AG04450 (cell line): ENCODE data around the gene RNF40. TPM values are rescaled to one million over a fixed set of nuclear protein-coding genes. Genes with fewer than 3 reads are reported as not detected.

Experiments used
- CTCF ChIA-PET: fragments of 300-600, 350-600 bp; formaldehyde crosslinking; extraction: SDS; loops from one replicate; lab custom pipeline; 2022; ENCODE audit warnings: antibody characterized with exemption, inconsistent platforms; lab: Charles Lee
- POLR2A ChIA-PET: fragments of 350-600 bp; formaldehyde crosslinking; extraction: SDS; loops from one replicate; lab custom pipeline; 2021; ENCODE audit warnings: antibody characterized with exemption, inconsistent platforms; lab: Yijun Ruan, JAX
- DNase-seq: peaks from one replicate; pipeline ENCODE4 v3.0.0-alpha.2; 2011; ENCODE audit warnings: low read depth, low spot score
- H3K27ac ChIP-seq: one replicate; pipeline ENCODE4 v1.5.1; 2012; ENCODE audit warnings: low read depth, low read length, control low read depth
- H3K27me3 ChIP-seq: one replicate; pipeline ENCODE4 v1.6.0; 2012; ENCODE audit warnings: low read length; ENCODE audit not compliant: control insufficient read depth, insufficient read depth
- H3K4me3 ChIP-seq: 2 replicates; pipeline ENCODE4 v1.5.1; 2011; ENCODE audit warnings: mild to moderate bottlenecking, low read depth, low read length, control low read depth
- H3K9me3 ChIP-seq: 2 replicates; pipeline ENCODE4 v1.5.1; 2012; ENCODE audit warnings: low read length; ENCODE audit not compliant: control insufficient read depth, insufficient read depth
- polyA plus RNA-seq: library from polyadenylated mRNA; depleted of rRNA; stranded (reverse); fragments of >200 nt; gene quantifications from 2 replicates; pipeline ENCODE4 v1.2.3, GENCODE V29; 2011
- TF ChIP-seq, protein P1 (sequence below): IDR thresholded peaks from 2 replicates; pipeline ENCODE4 v1.5.1; 2011; ENCODE audit warnings: low read depth, low read length, control low read depth, inconsistent platforms

Gene RNF40
- polyA plus RNA-seq, 1 experiment: 66.8 TPM

DNA sequence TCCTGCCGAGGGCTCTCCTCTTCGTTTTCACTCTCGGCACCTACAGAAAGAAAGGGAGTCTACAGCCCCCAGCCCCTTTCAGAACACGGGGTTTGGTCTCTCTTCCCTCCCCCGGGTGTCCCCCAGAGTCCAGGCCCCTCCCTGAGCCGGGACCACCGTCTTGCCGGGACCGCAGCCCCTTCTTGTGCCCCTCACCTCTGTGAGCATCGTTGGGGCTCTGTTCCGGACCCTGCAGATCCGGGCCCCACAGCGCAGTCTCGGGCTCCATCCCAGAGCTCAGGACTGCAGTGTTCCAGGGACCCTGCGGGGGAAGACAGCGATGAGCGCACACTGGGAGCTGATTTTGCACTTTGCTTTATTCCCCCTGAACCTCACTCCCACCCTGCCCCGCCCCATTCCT, 22.1 kb downstream of the RNF40 start:
- H3K9me3 ChIP-seq: no peaks in the 10 kb centered on the region; the same call in 1 of the 2 replicates
- POLR2A ChIA-PET: interaction anchor here (1.0 kb wide), 1 partner anchor 21 kb away, joined by 3 read pairs; no protein-coding TSS in a partner anchor
- no peak for DNase-seq
- TF ChIP-seq, protein P1, sequence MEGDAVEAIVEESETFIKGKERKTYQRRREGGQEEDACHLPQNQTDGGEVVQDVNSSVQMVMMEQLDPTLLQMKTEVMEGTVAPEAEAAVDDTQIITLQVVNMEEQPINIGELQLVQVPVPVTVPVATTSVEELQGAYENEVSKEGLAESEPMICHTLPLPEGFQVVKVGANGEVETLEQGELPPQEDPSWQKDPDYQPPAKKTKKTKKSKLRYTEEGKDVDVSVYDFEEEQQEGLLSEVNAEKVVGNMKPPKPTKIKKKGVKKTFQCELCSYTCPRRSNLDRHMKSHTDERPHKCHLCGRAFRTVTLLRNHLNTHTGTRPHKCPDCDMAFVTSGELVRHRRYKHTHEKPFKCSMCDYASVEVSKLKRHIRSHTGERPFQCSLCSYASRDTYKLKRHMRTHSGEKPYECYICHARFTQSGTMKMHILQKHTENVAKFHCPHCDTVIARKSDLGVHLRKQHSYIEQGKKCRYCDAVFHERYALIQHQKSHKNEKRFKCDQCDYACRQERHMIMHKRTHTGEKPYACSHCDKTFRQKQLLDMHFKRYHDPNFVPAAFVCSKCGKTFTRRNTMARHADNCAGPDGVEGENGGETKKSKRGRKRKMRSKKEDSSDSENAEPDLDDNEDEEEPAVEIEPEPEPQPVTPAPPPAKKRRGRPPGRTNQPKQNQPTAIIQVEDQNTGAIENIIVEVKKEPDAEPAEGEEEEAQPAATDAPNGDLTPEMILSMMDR: no peak
- H3K27me3 ChIP-seq: no peaks in the 10 kb centered on the region
- no peak overlapping the region for H3K4me3 ChIP-seq
- no peak overlapping the region for H3K27ac ChIP-seq
- CTCF ChIA-PET: interaction anchor here (1.0 kb wide), 1 partner anchor 21 kb away, joined by 3 read pairs; no protein-coding TSS in a partner anchor

DNA sequence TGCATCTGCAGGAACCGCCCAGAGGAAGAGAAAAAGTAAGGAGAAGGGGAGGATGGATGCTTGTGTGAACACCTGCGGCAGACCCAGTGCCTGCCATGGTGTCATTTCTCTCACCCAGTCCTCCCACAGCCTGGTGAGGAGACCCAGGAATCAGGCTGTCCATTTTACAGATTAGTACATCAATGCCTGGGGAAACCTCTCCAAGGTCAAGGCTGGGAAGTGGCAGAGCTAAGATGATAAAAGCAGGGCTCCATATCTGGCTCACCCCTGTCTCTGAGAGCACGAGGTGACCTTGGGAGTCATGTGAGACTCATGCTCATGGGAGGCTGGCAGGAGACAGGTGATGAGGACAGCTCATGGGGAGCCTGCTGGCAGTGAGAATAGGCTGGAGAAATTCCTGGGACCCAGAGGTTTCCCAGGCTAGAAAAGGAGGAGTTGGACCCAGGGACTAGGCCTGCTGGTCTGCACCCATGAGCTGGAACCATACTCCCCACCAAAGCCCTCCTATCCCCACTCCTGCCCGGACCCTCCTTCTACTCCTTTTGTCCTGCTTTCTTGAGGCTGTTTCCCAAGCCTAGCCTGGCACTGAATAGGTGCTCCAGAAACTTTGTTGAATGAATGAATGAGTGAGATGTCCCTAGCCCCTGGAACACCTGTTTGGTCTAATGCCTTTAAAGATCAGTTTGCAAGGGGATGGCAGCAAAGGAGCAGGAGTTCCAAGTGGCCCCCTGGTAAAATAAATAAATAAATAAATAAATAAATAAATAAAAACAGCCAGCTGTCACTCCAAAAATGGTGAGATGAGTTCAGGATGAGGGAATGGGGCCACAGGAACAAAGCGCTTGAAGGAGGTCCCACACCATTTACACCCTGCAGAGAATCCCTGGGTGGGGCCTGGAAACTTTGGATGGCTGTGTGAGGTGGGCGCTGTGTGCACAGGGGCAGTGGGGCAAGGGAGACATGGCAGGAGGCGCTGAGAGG, 23.3 kb downstream of the RNF40 start:
- peak overlapping the region; percentile 90 for H3K4me3 ChIP-seq
- no peaks in the 10 kb centered on the region; the same call in 1 of the 2 replicates for H3K9me3 ChIP-seq
- H3K27me3 ChIP-seq: no peaks in the 10 kb centered on the region
- DNase-seq: no peak
- TF ChIP-seq, protein P1: no peak
- H3K27ac ChIP-seq: no peak overlapping the region
- ChIA-PET POLR2A (interaction anchor here (3.0 kb wide), 1 partner anchor 20 kb away, joined by 70 read pairs; no protein-coding TSS in a partner anchor), CTCF (interaction anchor here (1.0 kb wide), 1 partner anchor 20 kb away, joined by 3 read pairs; no protein-coding TSS in a partner anchor)

DNA sequence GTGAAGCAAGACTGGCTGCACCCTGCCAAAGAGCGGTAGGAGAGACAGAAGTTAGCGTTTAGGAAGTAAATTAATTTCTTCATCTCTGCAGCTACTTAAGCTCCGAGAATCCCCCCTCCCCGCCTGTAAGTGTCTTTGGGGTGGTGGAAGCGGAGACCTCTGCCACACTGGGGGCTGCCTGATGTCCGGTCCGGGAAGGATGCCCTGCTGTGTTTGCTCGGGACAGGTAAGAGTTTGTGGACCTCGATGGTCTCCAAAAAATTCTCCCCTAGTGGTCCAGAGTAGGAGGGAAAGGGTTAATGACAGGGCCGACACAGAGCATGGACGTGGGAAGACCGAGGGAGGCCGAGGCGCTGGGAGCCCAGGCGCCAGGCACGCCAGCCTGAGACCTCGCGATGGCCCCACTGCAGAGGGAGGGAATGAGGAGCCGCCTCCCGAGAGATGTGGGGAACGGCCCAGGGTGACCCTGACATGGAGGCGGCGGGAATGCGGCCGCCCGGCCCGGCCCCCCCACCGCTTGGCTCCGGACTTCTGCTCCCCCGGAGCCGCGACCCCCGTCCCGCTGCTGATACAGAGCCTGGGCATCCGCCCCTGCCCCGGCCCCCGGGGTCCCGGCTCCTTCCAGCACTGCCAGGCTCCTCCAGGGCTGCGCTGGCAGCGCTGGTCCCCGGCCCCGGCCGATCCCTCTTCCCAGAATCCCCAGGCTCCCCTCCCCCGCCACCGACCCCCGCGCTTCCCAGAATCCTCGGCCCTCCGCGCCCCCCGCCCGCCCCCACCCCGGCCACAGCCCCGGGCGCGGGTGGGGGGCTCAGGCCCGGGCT, 24.2 kb downstream of the RNF40 start:
- ChIA-PET POLR2A (interaction anchor here (0.5 to 3.0 kb wide), 6 partner anchors 12 to 89 kb away, joined by 3 to 70 read pairs (median 4); partner anchors contain the start of gene PHKG2), CTCF (interaction anchor here (1.5 kb wide), 1 partner anchor 58 kb away, joined by 4 read pairs; no protein-coding TSS in a partner anchor)
- no peak for DNase-seq
- H3K9me3 ChIP-seq: no peaks in the 10 kb centered on the region; the same call in 1 of the 2 replicates
- H3K27me3 ChIP-seq: no peaks in the 10 kb centered on the region
- peak overlapping the region; percentile 90 for H3K4me3 ChIP-seq
- peak overlapping the region; percentile 21 for H3K27ac ChIP-seq
- TF ChIP-seq, protein P1: no peak

DNA sequence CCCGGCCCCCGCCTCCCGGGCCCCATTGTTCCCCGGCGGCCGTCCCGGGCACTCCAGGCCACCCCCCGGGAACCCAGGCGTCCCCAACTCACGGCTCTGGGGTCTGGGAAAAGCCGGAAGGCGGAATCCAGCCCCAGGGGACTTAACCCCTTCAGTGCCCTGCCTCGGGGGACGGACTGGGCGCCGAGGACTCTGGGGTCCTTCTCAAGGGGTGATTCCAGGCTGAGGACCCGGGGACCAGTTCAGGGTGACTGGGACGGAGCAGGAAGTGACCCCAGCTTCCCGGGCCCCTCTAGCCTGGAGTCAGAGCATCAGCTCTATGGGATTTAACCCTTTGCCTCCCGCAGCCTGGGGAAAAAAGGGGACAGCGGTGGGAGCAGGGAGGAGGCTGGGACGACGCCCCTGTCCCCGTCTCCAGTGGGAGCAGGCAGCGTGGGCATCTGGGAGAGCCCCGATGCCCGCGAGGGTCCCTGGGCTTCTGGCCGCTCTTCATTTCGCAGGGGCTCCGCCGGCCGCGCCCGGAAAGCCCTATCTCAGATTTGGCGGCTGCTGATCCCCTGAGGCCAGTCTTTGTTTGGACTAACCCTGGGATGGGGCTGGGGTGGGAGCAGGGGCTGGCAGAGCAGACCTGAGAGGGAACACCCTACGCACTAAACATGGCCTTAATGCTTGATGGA, 25.0 kb downstream of the RNF40 start, which contains the start of gene ZNF629:
Gene ZNF629 (minus strand): TSS at position 270 of the 677 bp plus-strand sequence. CDS start 2,723 bp downstream, outside the sequence.
- H3K27me3 ChIP-seq: no peaks in the 10 kb centered on the region
- TF ChIP-seq, protein P1: no peak
- H3K9me3 ChIP-seq: no peaks in the 10 kb centered on the region; the same call in 1 of the 2 replicates
- DNase-seq: no peak
- ChIA-PET POLR2A (interaction anchor here (0.5 to 3.0 kb wide), 7 partner anchors 11 to 88 kb away, joined by 3 to 70 read pairs (median 3); partner anchors contain the start of gene PHKG2), CTCF (interaction anchor here (1.5 kb wide), 1 partner anchor 57 kb away, joined by 4 read pairs; no protein-coding TSS in a partner anchor)
- H3K27ac ChIP-seq: peak within 1 kb of the TSS; percentile 73
- H3K4me3 ChIP-seq: peak within 1 kb of the TSS; percentile 90
